Neural progenitor cell (in vitro differentiated cells): ENCODE data around the gene C20orf141. TPM values are rescaled to one million over a fixed set of nuclear protein-coding genes. Genes with fewer than 3 reads are reported as not detected.
"Not testable (repeated sequence)": the region's sequence is repeated elsewhere in the genome, so short reads cannot be mapped to it uniquely, and the experiment has no call there.

Source experiments
- DNase-seq: peaks from one replicate; pipeline ENCODE4 v3.0.0-alpha.2; 2016; ENCODE audit warnings: low spot score
- H2AFZ ChIP-seq: fragments of 200-600 bp; sonication (generic); replicated peaks from 2 replicates; pipeline ENCODE4 v1.6.1; 2016; ENCODE audit warnings: antibody characterized with exemption
- H3F3A ChIP-seq: fragments of 200-600 bp; sonication (generic); 2 replicates; pipeline ENCODE4 v1.6.1; 2016; ENCODE audit warnings: antibody characterized with exemption, low read depth
- H3K27ac ChIP-seq: fragments of 200-600 bp; sonication (generic); 2 replicates; pipeline ENCODE4 v1.5.1; 2016; ENCODE audit warnings: mild to moderate bottlenecking
- H3K27me3 ChIP-seq: fragments of 200-600 bp; sonication (generic); 2 replicates; pipeline ENCODE4 v1.6.1; 2016; ENCODE audit warnings: mild to moderate bottlenecking, moderate library complexity
- H3K36me3 ChIP-seq: fragments of 200-600 bp; sonication (generic); 2 replicates; pipeline ENCODE4 v1.5.1; 2016
- H3K4me1 ChIP-seq: fragments of 200-600 bp; sonication (generic); 2 replicates; pipeline ENCODE4 v1.6.1; 2016; ENCODE audit warnings: mixed run types
- H3K4me2 ChIP-seq: fragments of 200-600 bp; sonication (generic); 2 replicates; pipeline ENCODE4 v1.6.1; 2016
- H3K4me3 ChIP-seq: fragments of 200-600 bp; sonication (generic); 2 replicates; pipeline ENCODE4 v1.5.1; 2016
- H3K79me2 ChIP-seq: fragments of 200-600 bp; sonication (generic); 2 replicates; pipeline ENCODE4 v1.6.1; 2016; ENCODE audit warnings: low read depth
- H3K9ac ChIP-seq: fragments of 200-600 bp; sonication (generic); 2 replicates; pipeline ENCODE4 v1.6.1; 2016
- H3K9me3 ChIP-seq: fragments of 200-600 bp; sonication (generic); 2 replicates; pipeline ENCODE4 v1.5.1; 2016; ENCODE audit warnings: low read depth
- H4K20me1 ChIP-seq: fragments of 200-600 bp; sonication (generic); 2 replicates; pipeline ENCODE4 v1.6.1; 2016; ENCODE audit warnings: low read depth
- H3K27ac Mint-ChIP-seq: 3 replicates; pipeline ENCODE4 v1.8.0; 2021; ENCODE audit warnings: mixed read lengths
- H3K27me3 Mint-ChIP-seq: 2 replicates; pipeline ENCODE4 v1.8.0; 2022; ENCODE audit warnings: low read depth, mild to moderate bottlenecking, inconsistent platforms, moderate library complexity, mixed read lengths; ENCODE audit not compliant: insufficient read depth
- H3K36me3 Mint-ChIP-seq: 3 replicates; pipeline ENCODE4 v1.8.0; 2021; ENCODE audit warnings: mixed read lengths
- H3K4me1 Mint-ChIP-seq: 3 replicates; pipeline ENCODE4 v1.8.0; 2021; ENCODE audit warnings: mixed read lengths
- H3K4me3 Mint-ChIP-seq: 3 replicates; pipeline ENCODE4 v1.8.0; 2021; ENCODE audit warnings: mild to moderate bottlenecking, moderate library complexity, mixed read lengths
- H3K9me3 Mint-ChIP-seq: 3 replicates; pipeline ENCODE4 v1.8.0; 2020; ENCODE audit warnings: mixed read lengths
- CTCF ChIP-seq: fragments of 200-600 bp; sonication (generic); IDR thresholded peaks from 2 replicates; pipeline ENCODE4 v1.5.1; 2017; ENCODE audit warnings: antibody characterized with exemption, mild to moderate bottlenecking
- EZH2 ChIP-seq: fragments of 200-600 bp; sonication (generic); IDR thresholded peaks from 2 replicates; pipeline ENCODE4 v1.6.1; 2017; ENCODE audit warnings: antibody characterized with exemption, mild to moderate bottlenecking, moderate library complexity
- EZH2phosphoT487 ChIP-seq: fragments of 200-600 bp; sonication (generic); IDR thresholded peaks from 2 replicates; pipeline ENCODE4 v1.6.1; 2017; ENCODE audit warnings: antibody characterized with exemption
- total RNA-seq: library from RNA; depleted of rRNA; stranded (reverse); fragments of >200 nt; gene quantifications from 2 replicates; pipeline ENCODE4 v1.2.3, GENCODE V29; 2015; ENCODE audit warnings: low replicate concordance

The C20orf141 gene
- total RNA-seq, 1 donor from 2014 or later: not detected

GRCh38 chr20:2825761-2826160, 11.0 kb downstream of the C20orf141 start:
- no peaks in the 10 kb centered on the region for H3K27me3 Mint-ChIP-seq
- H3K36me3 Mint-ChIP-seq: no peaks in the 10 kb centered on the region
- Histone ChIP-seq H3K9me3 (no peaks in the 10 kb centered on the region), H3F3A (peaks cover 8% of the 10 kb centered on the region), H3K4me3 (no peak overlapping the region), H3K27ac (no peak overlapping the region), H3K9ac (no peak overlapping the region), H3K4me2 (no peak overlapping the region), H4K20me1 (no peaks in the 10 kb centered on the region), H3K4me1 (peaks cover 10% of the 10 kb centered on the region), H3K36me3 (no peaks in the 10 kb centered on the region), H2AFZ (no peak overlapping the region), H3K79me2 (no peaks in the 10 kb centered on the region), H3K27me3 (peaks cover 61% of the 10 kb centered on the region)
- DNase-seq: no peak
- peaks cover 8% of the 10 kb centered on the region for H3K4me1 Mint-ChIP-seq
- H3K9me3 Mint-ChIP-seq: peaks cover 4% of the 10 kb centered on the region
- no peak overlapping the region for H3K4me3 Mint-ChIP-seq
- H3K27ac Mint-ChIP-seq: no peak overlapping the region
- no peak for TF ChIP-seq EZH2
- no peak for TF ChIP-seq EZH2phosphoT487
- no peak for TF ChIP-seq CTCF

- Histone ChIP-seq H3K9ac (no peak overlapping the region), H3K79me2 (no peaks in the 10 kb centered on the region), H2AFZ (no peak overlapping the region)
Observed at GRCh38 chr20:2826655-2827054, 11.9 kb downstream of the C20orf141 start.

GRCh38 chr20:2829376-2829775, 14.6 kb downstream of the C20orf141 start:
- no peaks in the 10 kb centered on the region for H3K9me3 ChIP-seq
- H3K9me3 Mint-ChIP-seq: no peaks in the 10 kb centered on the region
- H3K27ac ChIP-seq: no peak overlapping the region
- H3K36me3 Mint-ChIP-seq: peaks cover 6% of the 10 kb centered on the region
- no peak overlapping the region for H3K9ac ChIP-seq
- no peak for TF ChIP-seq EZH2phosphoT487
- no peak for TF ChIP-seq EZH2
- no peak for TF ChIP-seq CTCF
- H3K4me3 Mint-ChIP-seq: no peak overlapping the region
- no peaks in the 10 kb centered on the region for H3K36me3 ChIP-seq
- no peak overlapping the region for H3K4me3 ChIP-seq
- peaks cover 45% of the 10 kb centered on the region for H3K27me3 ChIP-seq
- peaks cover 3% of the 10 kb centered on the region for H3K4me1 ChIP-seq
- DNase-seq: no peak
- no peaks in the 10 kb centered on the region for H3K27me3 Mint-ChIP-seq
- H4K20me1 ChIP-seq: no peaks in the 10 kb centered on the region
- H3K79me2 ChIP-seq: no peaks in the 10 kb centered on the region
- H2AFZ ChIP-seq: no peak overlapping the region
- no peak overlapping the region for H3K27ac Mint-ChIP-seq
- peaks cover 4% of the 10 kb centered on the region for H3K4me1 Mint-ChIP-seq
- no peak overlapping the region for H3K4me2 ChIP-seq
- H3F3A ChIP-seq: no peaks in the 10 kb centered on the region

More at GRCh38 chr20:2826655-2827054, 11.9 kb downstream of the C20orf141 start:
- Mint-ChIP-seq H3K4me1 (peaks cover 6% of the 10 kb centered on the region), H3K4me3 (no peak overlapping the region), H3K27me3 (no peaks in the 10 kb centered on the region), H3K36me3 (no peaks in the 10 kb centered on the region), H3K9me3 (peaks cover 1% of the 10 kb centered on the region), H3K27ac (no peak overlapping the region)
- peaks cover 52% of the 10 kb centered on the region for H3K27me3 ChIP-seq
- H4K20me1 ChIP-seq: no peaks in the 10 kb centered on the region
- no peak overlapping the region for H3K4me2 ChIP-seq
- H3K27ac ChIP-seq: no peak overlapping the region
- no peaks in the 10 kb centered on the region for H3K9me3 ChIP-seq
- no peak for DNase-seq
- peaks cover 9% of the 10 kb centered on the region for H3K4me1 ChIP-seq
- TF ChIP-seq EZH2: no peak
- TF ChIP-seq CTCF: no peak
- TF ChIP-seq EZH2phosphoT487: no peak
- H3K36me3 ChIP-seq: no peaks in the 10 kb centered on the region
- H3F3A ChIP-seq: peaks cover 5% of the 10 kb centered on the region
- H3K4me3 ChIP-seq: no peak overlapping the region

GRCh38 chr20:2831206-2831605, 16.4 kb downstream of the C20orf141 start:
- H3K4me1 ChIP-seq, H3K79me2 ChIP-seq, H3K9me3 ChIP-seq, H4K20me1 ChIP-seq, H3K27ac ChIP-seq, H3K4me3 ChIP-seq, H3F3A ChIP-seq, DNase-seq, H2AFZ ChIP-seq, H3K4me2 ChIP-seq, H3K4me1 Mint-ChIP-seq, H3K27me3 Mint-ChIP-seq, H3K9ac ChIP-seq, H3K9me3 Mint-ChIP-seq, H3K27ac Mint-ChIP-seq, H3K36me3 ChIP-seq, H3K4me3 Mint-ChIP-seq: not testable (repeated sequence)
- H3K36me3 Mint-ChIP-seq: peaks cover 13% of the 10 kb centered on the region
- peaks cover 38% of the 10 kb centered on the region for H3K27me3 ChIP-seq
